Vagina (tissue), 2 donors: ENCODE data around the gene RHOT1. TPM values are rescaled to one million over a fixed set of nuclear protein-coding genes. Genes with fewer than 3 reads are reported as not detected.

ENCODE experiments used
- DNase-seq, 2 donors: peaks; one replicate each; pipeline ENCODE4 v3.0.0-alpha.2; 2017; ENCODE audit errors: extremely low spot score in 2 of 2
- H3K27ac ChIP-seq: fragments of 200-600 bp; sonication (generic); one replicate; pipeline ENCODE4 v1.5.1; 2019
- H3K27me3 ChIP-seq: fragments of 200-600 bp; sonication (generic); one replicate; pipeline ENCODE4 v1.5.1; 2019
- H3K36me3 ChIP-seq, 2 donors: fragments of 200-600 bp; sonication (generic); one replicate each; pipeline ENCODE4 v1.5.1; 2017 to 2019
- H3K4me1 ChIP-seq: fragments of 200-600 bp; sonication (generic); one replicate; pipeline ENCODE4 v1.5.1; 2019
- H3K4me3 ChIP-seq, 2 donors: fragments of 200-600 bp; sonication (generic); 1 replicate in 1 of 2; 2 replicates in 1 of 2; pipeline ENCODE4 v1.5.1; 2016 to 2019
- H3K9me3 ChIP-seq: fragments of 200-600 bp; sonication (generic); one replicate; pipeline ENCODE4 v1.5.1; 2019
- POLR2A ChIP-seq, 2 donors: fragments of 450-650 bp; IDR thresholded peaks; one replicate each; pipeline ENCODE4 v1.6.1; 2017; ENCODE audit warnings: antibody characterized with exemption in 2 of 2, mild to moderate bottlenecking in 2 of 2, moderate library complexity in 2 of 2
- POLR2AphosphoS5 ChIP-seq, 2 donors: sonication (generic); formaldehyde crosslinking; IDR thresholded peaks; one replicate each; pipeline ENCODE4 v1.9.0; 2017; ENCODE audit warnings: antibody characterized with exemption in 2 of 2, mild to moderate bottlenecking in 2 of 2, low read depth in 1 of 2; ENCODE audit not compliant: insufficient read depth in 1 of 2
- intact Hi-C: fragments of 100-400 bp; cut with DNase I; formaldehyde crosslinking; loops from one replicate; pipeline ENCODE4 v1.15.1; 2023
- total RNA-seq: library from RNA; depleted of rRNA; stranded (reverse); fragments of >200 nt; gene quantifications from one replicate; pipeline ENCODE4 v1.2.3, GENCODE V29; 2016
- TF ChIP-seq, protein P1 (sequence below), 3 experiments: fragments of 450-650 bp in 2 of 3; fragments of 200-600 bp in 1 of 3; sonication (generic) in 1 of 3; IDR thresholded peaks; one replicate each; pipeline ENCODE4 v1.5.1; 2017 to 2019; ENCODE audit warnings: antibody characterized with exemption in 3 of 3, mild to moderate bottlenecking in 2 of 3, moderate library complexity in 2 of 3

The RHOT1 gene
- total RNA-seq, 1 donor from 2014 or later, result 46.2 TPM

DNA sequence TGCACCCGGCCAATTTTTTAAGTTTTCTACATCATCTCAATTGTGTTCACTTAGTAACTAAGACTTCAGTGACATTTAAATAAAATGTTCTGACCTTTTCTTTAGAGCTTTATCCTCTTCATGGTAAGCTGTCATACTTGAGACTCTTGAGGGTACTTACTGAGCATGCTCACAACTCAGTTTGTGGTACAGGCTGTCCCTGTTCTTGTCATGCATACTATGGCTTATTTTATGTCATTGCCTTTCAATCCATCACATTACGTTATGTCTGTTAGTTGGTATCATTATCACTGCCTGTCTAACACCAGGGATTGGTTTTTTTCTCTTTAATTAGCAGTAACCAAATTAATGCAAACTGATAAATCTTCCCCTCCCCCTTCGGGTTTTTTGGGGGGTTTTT lies 81.4 kb downstream of the RHOT1 start:
- H3K36me3 ChIP-seq, result peaks cover 0 to 19% of the 10 kb centered on the region in 2 donors

DNA sequence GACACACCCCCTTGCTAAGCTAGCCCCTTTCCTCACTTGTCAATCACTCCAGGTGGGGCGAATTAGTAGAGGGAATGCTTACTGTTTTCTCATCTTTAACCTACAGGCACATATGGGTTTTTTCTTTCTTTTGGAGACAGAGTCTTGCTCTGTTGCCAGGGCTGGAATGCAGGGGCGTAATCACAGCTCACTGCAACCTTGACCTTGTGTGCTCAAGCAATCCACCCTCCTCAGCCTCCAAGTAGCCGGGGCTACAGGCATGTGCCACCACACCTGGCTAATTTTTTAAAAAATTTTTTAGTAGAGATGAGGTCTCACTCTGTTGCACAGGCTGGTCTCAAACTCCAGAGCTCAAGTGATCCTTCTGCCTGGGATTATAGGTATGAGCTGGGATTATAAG lies 84.6 kb downstream of the RHOT1 start:
- Histone ChIP-seq H3K27ac (no peak overlapping the region), H3K36me3 (peaks cover 0 to 19% of the 10 kb centered on the region in 2 donors), H3K9me3 (no peaks in the 10 kb centered on the region), H3K27me3 (no peaks in the 10 kb centered on the region), H3K4me1 (no peaks in the 10 kb centered on the region), H3K4me3 (no peak overlapping the region)
- intact Hi-C loops, result no loop called here
- no peak for DNase-seq
- no peak for TF ChIP-seq POLR2A (IDR thresholded peaks at IDR 0.05)
- TF ChIP-seq, protein P1, sequence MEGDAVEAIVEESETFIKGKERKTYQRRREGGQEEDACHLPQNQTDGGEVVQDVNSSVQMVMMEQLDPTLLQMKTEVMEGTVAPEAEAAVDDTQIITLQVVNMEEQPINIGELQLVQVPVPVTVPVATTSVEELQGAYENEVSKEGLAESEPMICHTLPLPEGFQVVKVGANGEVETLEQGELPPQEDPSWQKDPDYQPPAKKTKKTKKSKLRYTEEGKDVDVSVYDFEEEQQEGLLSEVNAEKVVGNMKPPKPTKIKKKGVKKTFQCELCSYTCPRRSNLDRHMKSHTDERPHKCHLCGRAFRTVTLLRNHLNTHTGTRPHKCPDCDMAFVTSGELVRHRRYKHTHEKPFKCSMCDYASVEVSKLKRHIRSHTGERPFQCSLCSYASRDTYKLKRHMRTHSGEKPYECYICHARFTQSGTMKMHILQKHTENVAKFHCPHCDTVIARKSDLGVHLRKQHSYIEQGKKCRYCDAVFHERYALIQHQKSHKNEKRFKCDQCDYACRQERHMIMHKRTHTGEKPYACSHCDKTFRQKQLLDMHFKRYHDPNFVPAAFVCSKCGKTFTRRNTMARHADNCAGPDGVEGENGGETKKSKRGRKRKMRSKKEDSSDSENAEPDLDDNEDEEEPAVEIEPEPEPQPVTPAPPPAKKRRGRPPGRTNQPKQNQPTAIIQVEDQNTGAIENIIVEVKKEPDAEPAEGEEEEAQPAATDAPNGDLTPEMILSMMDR (IDR thresholded peaks at IDR 0.05), result no peak
- TF ChIP-seq POLR2AphosphoS5 (IDR thresholded peaks at IDR 0.05; ENCODE audit: insufficient read depth in 1 of 2, low read depth in 1 of 2), result no peak

More for the DNA sequence above, 81.4 kb downstream of the RHOT1 start:
- H3K4me3 ChIP-seq, result no peak overlapping the region
- H3K27ac ChIP-seq, result no peak overlapping the region
- no peaks in the 10 kb centered on the region for H3K9me3 ChIP-seq
- no peak for DNase-seq
- no peak for TF ChIP-seq POLR2A (IDR thresholded peaks at IDR 0.05)
- no peak for TF ChIP-seq POLR2AphosphoS5 (IDR thresholded peaks at IDR 0.05; ENCODE audit: insufficient read depth in 1 of 2, low read depth in 1 of 2)
- TF ChIP-seq, protein P1 (IDR thresholded peaks at IDR 0.05), result no peak
- intact Hi-C loops, result no loop called here
- H3K27me3 ChIP-seq, result no peaks in the 10 kb centered on the region
- no peaks in the 10 kb centered on the region for H3K4me1 ChIP-seq

DNA sequence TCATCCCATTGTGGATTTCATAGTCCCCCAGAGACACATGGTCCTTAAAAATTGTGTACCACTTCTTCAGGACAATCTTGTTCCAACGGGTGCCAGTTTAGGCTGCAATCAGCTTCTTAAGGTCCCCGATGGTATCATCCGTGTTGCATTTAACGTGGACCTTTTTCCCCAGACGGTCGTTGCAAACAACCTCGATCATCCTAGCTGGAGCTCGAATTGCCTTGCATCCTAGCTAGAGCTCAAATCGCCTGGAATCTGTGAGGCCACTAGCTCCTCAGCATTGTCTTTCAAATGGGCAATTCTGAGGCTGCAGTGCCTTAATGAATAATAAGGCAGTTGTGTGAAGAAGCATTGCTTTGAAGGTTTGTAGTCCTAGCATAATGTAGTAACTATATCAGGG lies 85.6 kb downstream of the RHOT1 start:
- no peaks in the 10 kb centered on the region for H3K9me3 ChIP-seq
- no peaks in the 10 kb centered on the region for H3K27me3 ChIP-seq
- intact Hi-C loops, result no loop called here
- peaks cover 0 to 19% of the 10 kb centered on the region in 2 donors for H3K36me3 ChIP-seq
- H3K4me1 ChIP-seq, result no peaks in the 10 kb centered on the region
- no peak overlapping the region for H3K4me3 ChIP-seq
- DNase-seq, result no peak
- TF ChIP-seq POLR2AphosphoS5 (IDR thresholded peaks at IDR 0.05; ENCODE audit: insufficient read depth in 1 of 2, low read depth in 1 of 2) (no peak), POLR2A (IDR thresholded peaks at IDR 0.05) (no peak)
- TF ChIP-seq, protein P1 (IDR thresholded peaks at IDR 0.05), result no peak
- H3K27ac ChIP-seq, result no peak overlapping the region

DNA sequence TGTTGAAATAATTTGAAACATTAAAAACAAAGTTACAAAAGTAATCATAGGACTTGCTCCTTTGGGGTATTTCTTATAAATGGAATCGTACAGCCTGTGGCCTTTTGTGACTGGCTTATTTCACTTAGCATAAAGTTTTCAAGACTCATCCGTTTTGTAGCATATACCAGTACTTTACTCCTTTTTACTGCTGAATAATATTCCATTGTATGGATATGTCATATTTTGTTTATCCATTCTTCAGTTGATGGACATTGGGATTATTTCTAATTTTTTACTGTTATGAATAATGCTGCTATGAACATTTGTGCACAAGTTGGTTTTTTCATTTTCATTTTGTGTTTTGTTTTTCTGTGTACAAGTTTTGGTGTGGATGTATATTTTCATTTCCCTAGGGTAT lies 93.3 kb downstream of the RHOT1 start:
- intact Hi-C loops, result no loop called here
- Histone ChIP-seq H3K27me3 (no peaks in the 10 kb centered on the region), H3K36me3 (no peaks in the 10 kb centered on the region), H3K4me3 (no peak overlapping the region), H3K4me1 (no peaks in the 10 kb centered on the region), H3K27ac (no peak overlapping the region), H3K9me3 (no peaks in the 10 kb centered on the region)
- no peak for DNase-seq
- TF ChIP-seq POLR2AphosphoS5 (IDR thresholded peaks at IDR 0.05; ENCODE audit: insufficient read depth in 1 of 2, low read depth in 1 of 2), result no peak
- no peak for TF ChIP-seq POLR2A (IDR thresholded peaks at IDR 0.05)
- TF ChIP-seq, protein P1 (IDR thresholded peaks at IDR 0.05), result no peak

DNA sequence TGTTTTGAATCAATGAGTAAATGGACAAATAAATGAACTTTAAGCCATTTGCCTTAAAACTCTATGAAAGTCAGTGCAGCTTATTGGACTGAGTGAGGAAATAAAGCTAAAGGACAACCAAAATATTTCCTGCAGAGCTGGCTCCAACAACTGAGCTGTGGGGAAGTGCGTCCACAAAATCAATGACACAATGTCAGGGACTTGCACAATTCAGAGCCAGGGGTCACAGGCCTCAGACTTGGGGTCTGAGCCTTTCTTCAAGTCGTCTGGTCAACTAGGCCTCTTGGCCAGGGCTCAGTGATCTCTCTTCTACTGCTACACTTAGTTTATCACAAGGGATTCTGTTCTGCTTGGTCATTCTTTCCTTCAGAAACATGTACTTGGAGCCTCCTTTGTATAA lies 97.2 kb downstream of the RHOT1 start:
- Histone ChIP-seq H3K36me3 (no peaks in the 10 kb centered on the region), H3K27me3 (no peaks in the 10 kb centered on the region), H3K9me3 (no peaks in the 10 kb centered on the region), H3K4me1 (no peaks in the 10 kb centered on the region), H3K4me3 (no peak overlapping the region), H3K27ac (no peak overlapping the region)
- TF ChIP-seq POLR2A (IDR thresholded peaks at IDR 0.05), result no peak
- no peak for TF ChIP-seq POLR2AphosphoS5 (IDR thresholded peaks at IDR 0.05; ENCODE audit: insufficient read depth in 1 of 2, low read depth in 1 of 2)
- TF ChIP-seq, protein P1 (IDR thresholded peaks at IDR 0.05), result no peak
- intact Hi-C loops, result no loop called here
- no peak for DNase-seq
